HUES6 (cell line): ENCODE data around the gene TDRD5.

Experiments
- H3K27ac ChIP-seq: 2 replicates; pipeline ENCODE4 v1.7.0; 2013; ENCODE audit warnings: low read depth, mild to moderate bottlenecking, low read length, inconsistent platforms
- H3K27me3 ChIP-seq: 2 replicates; pipeline ENCODE4 v1.6.1; 2013; ENCODE audit warnings: low read length; ENCODE audit not compliant: control insufficient read depth, insufficient read depth
- H3K36me3 ChIP-seq: 2 replicates; pipeline ENCODE4 v1.6.1; 2013; ENCODE audit warnings: low read length; ENCODE audit not compliant: control insufficient read depth, insufficient read depth
- H3K4me1 ChIP-seq: 2 replicates; pipeline ENCODE4 v1.6.1; 2013; ENCODE audit warnings: low read length; ENCODE audit not compliant: control insufficient read depth, insufficient read depth
- H3K4me3 ChIP-seq: 2 replicates; pipeline ENCODE4 v1.5.1; 2013; ENCODE audit warnings: low read depth, low read length
- H3K9ac ChIP-seq: one replicate; pipeline ENCODE4 v1.6.1; 2013; ENCODE audit warnings: mild to moderate bottlenecking, low read length
- H3K9me3 ChIP-seq: 2 replicates; pipeline ENCODE4 v1.6.1; 2013; ENCODE audit warnings: low read depth, low read length; ENCODE audit not compliant: control insufficient read depth, insufficient read depth

The TDRD5 gene

GRCh38 chr1:179708434-179709195 lies 117.0 kb downstream of the TDRD5 start:
- no peaks in the 10 kb centered on the region; the same call in 1 of the 2 replicates for H3K9me3 ChIP-seq
- no peak overlapping the region for H3K27ac ChIP-seq

GRCh38 chr1:179709841-179710329 lies 118.3 kb downstream of the TDRD5 start:
- Histone ChIP-seq H3K27ac (no peak overlapping the region), H3K27me3 (no peaks in the 10 kb centered on the region), H3K4me3 (no peak overlapping the region), H3K9ac (no peak overlapping the region), H3K36me3 (no peaks in the 10 kb centered on the region), H3K9me3 (peaks cover 7% of the 10 kb centered on the region; the same call in 1 of the 2 replicates), H3K4me1 (no peaks in the 10 kb centered on the region)

More at GRCh38 chr1:179708434-179709195, 117.0 kb downstream of the TDRD5 start:
- no peaks in the 10 kb centered on the region for H3K27me3 ChIP-seq
- H3K4me3 ChIP-seq = no peak overlapping the region
- no peaks in the 10 kb centered on the region for H3K36me3 ChIP-seq
- no peak overlapping the region for H3K9ac ChIP-seq
- no peaks in the 10 kb centered on the region for H3K4me1 ChIP-seq

- H3K27me3 ChIP-seq = no peaks in the 10 kb centered on the region
- no peak overlapping the region for H3K4me3 ChIP-seq
- no peak overlapping the region for H3K9ac ChIP-seq
- peaks cover 15% of the 10 kb centered on the region; the same call in 1 of the 2 replicates for H3K9me3 ChIP-seq
- no peak overlapping the region for H3K27ac ChIP-seq
- H3K36me3 ChIP-seq = no peaks in the 10 kb centered on the region
- H3K4me1 ChIP-seq = no peaks in the 10 kb centered on the region
These were observed 122.5 kb downstream of the TDRD5 start for GRCh38 chr1:179714159-179714558.

GRCh38 chr1:179714623-179715022 lies 123.0 kb downstream of the TDRD5 start:
- H3K4me3 ChIP-seq = no peak overlapping the region
- H3K9me3 ChIP-seq = peaks cover 15% of the 10 kb centered on the region; the same call in 1 of the 2 replicates
- H3K4me1 ChIP-seq = no peaks in the 10 kb centered on the region
- no peaks in the 10 kb centered on the region for H3K36me3 ChIP-seq
- H3K27ac ChIP-seq = no peak overlapping the region
- H3K9ac ChIP-seq = no peak overlapping the region
- no peaks in the 10 kb centered on the region for H3K27me3 ChIP-seq

- Histone ChIP-seq H3K9ac (no peak overlapping the region), H3K9me3 (peaks cover 11% of the 10 kb centered on the region; the same call in 1 of the 2 replicates), H3K4me1 (no peaks in the 10 kb centered on the region), H3K27ac (no peak overlapping the region), H3K4me3 (no peak overlapping the region), H3K36me3 (no peaks in the 10 kb centered on the region), H3K27me3 (no peaks in the 10 kb centered on the region)
These were observed 127.6 kb downstream of the TDRD5 start for GRCh38 chr1:179719272-179719671.

- Histone ChIP-seq H3K27ac (no peak overlapping the region), H3K4me3 (no peak overlapping the region), H3K27me3 (no peaks in the 10 kb centered on the region), H3K9ac (no peak overlapping the region), H3K36me3 (no peaks in the 10 kb centered on the region), H3K9me3 (no peaks in the 10 kb centered on the region), H3K4me1 (no peaks in the 10 kb centered on the region)
These were observed 136.6 kb downstream of the TDRD5 start for GRCh38 chr1:179728271-179728670.

- H3K36me3 ChIP-seq = no peaks in the 10 kb centered on the region
- no peak overlapping the region for H3K27ac ChIP-seq
- no peaks in the 10 kb centered on the region for H3K9me3 ChIP-seq
- H3K4me3 ChIP-seq = no peak overlapping the region
- no peak overlapping the region for H3K9ac ChIP-seq
- no peaks in the 10 kb centered on the region for H3K27me3 ChIP-seq
- H3K4me1 ChIP-seq = no peaks in the 10 kb centered on the region
These were observed 138.2 kb downstream of the TDRD5 start for GRCh38 chr1:179729881-179730280.

GRCh38 chr1:179731643-179732042 lies 140.0 kb downstream of the TDRD5 start:
- Histone ChIP-seq H3K36me3 (no peaks in the 10 kb centered on the region), H3K9me3 (no peaks in the 10 kb centered on the region), H3K4me1 (no peaks in the 10 kb centered on the region), H3K9ac (no peak overlapping the region), H3K4me3 (no peak overlapping the region), H3K27ac (no peak overlapping the region), H3K27me3 (no peaks in the 10 kb centered on the region)
